Left kidney (tissue), 8 donors: Measurements from ENCODE around the gene ITGA3. TPM values are rescaled to one million over a fixed set of nuclear protein-coding genes. Genes with fewer than 3 reads are reported as not detected.

Source experiments
- DNase-seq: peaks from one replicate; pipeline ENCODE4 v3.0.0-alpha.2; 2013
- long read RNA-seq, 8 donors: transcript quantifications; one replicate each; lab custom pipeline, GENCODE V29; 2026
- polyA plus RNA-seq: library from polyadenylated mRNA; unstranded; fragments of 120-200 nt; gene quantifications from one replicate; pipeline ENCODE4 v1.2.1, GENCODE V29; 2013; ENCODE audit not compliant: insufficient read length

Gene ITGA3
- 97.3 TPM for polyA plus RNA-seq
- long read RNA-seq, donor 1, full-length matches to known transcripts: 11 of 45 reads
- long read RNA-seq, donor 1, partial matches to known transcripts: 34 of 45 reads
- long read RNA-seq, donor 1, other reads (novel, unspliced or antisense): 0 of 45 reads
- long read RNA-seq, donor 2, partial matches to known transcripts: 0 of 8 reads
- long read RNA-seq, donor 2, other reads (novel, unspliced or antisense): 0 of 8 reads
- long read RNA-seq, donor 3, full-length matches to known transcripts: 7 of 7 reads
- long read RNA-seq, donor 3, partial matches to known transcripts: 0 of 7 reads
- long read RNA-seq, donor 3, other reads (novel, unspliced or antisense): 0 of 7 reads
- long read RNA-seq, donor 4: 0 reads
- long read RNA-seq, donor 5, full-length matches to known transcripts: 5 of 39 reads
- long read RNA-seq, donor 5, partial matches to known transcripts: 34 of 39 reads
- long read RNA-seq, donor 5, other reads (novel, unspliced or antisense): 0 of 39 reads
- long read RNA-seq, donor 6, full-length matches to known transcripts: 7 of 36 reads
- long read RNA-seq, donor 6, partial matches to known transcripts: 29 of 36 reads
- long read RNA-seq, donor 6, other reads (novel, unspliced or antisense): 0 of 36 reads
- long read RNA-seq, donor 7, full-length matches to known transcripts: 12 of 32 reads
- long read RNA-seq, donor 7, partial matches to known transcripts: 20 of 32 reads
- long read RNA-seq, donor 7, other reads (novel, unspliced or antisense): 0 of 32 reads
- long read RNA-seq, donor 8, full-length matches to known transcripts: 4 of 4 reads
- long read RNA-seq, donor 8, partial matches to known transcripts: 0 of 4 reads
- long read RNA-seq, donor 8, other reads (novel, unspliced or antisense): 0 of 4 reads

DNA sequence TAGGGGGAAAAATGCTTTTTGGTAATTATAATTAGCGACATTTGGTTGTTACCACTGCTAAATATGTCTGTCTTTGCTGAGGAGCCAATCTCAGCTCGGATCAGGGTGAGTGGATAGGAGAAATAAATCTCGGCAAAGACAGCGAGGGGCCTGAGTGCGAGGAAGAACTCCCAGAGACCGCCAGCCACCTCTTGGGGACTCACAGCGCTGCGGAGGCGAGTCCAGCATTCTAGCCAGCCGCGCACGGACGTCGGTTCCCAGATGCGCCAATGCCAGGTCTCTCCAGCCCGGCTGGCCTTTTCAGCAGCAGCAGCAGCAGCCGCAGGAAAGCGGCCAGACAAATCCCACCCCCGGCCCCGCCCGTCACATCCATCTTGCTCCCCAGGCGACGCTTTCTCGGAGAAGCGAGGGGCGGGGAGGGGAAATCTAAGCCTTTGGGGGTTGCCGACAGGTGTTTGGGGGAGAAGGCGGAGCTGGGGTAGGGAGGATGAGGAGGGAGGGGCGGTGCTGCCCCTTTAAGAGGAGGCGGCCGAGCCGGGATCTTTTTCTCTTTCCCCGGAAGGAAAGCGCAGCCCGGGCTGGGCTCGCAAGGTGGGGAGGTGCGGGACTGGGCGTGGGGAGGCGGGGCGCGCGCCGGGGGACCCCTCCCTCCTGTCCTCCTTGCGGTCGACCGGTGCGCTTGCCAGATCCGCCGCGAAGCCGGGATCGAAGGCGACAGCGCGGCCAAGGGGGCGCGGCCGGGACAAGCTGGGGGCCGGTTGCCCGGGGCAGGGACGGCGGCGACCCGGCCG, at the start of gene ITGA3:
ITGA3 (plus strand) TSS at position 685 of the 791 bp plus-strand sequence. CDS start 330 bp downstream, outside the sequence.
- peak; percentile 76 for DNase-seq

GRCh38 chr17:50009282-50009681, 46.6 kb upstream of the ITGA3 start:
- DNase-seq: no peak

GRCh38 chr17:50013079-50013478, 42.8 kb upstream of the ITGA3 start:
- DNase-seq: no peak

DNA sequence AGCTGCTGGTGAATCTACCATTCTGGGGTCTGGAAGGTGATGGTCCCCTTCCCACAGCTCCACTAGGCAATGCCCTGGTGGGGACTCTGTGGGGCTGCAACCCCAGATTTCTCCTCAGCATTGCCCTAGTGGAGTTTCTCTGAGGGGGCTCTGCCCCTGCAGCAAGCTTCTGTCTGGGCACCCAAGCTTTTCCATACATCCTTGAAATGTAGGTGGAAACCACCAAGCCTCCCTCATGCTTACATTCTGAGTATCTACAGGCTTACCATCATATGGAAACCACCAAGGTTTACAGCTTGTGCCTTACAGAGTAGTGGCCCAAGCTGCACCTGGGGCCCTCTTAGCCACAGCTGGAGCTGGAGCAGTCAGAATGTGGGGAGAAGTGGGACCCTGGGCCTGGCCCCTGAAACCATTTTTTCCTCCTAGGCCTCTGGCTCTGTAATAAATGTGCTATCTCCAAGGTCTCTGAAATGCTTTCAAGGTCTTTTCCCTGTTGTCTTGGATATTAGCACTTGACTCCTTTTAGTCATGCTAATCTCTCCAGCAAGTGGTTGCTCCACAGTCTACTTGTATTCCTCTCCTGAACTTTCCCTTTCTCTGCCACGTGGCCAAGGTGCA, 41.3 kb upstream of the ITGA3 start:
- no peak for DNase-seq

DNA sequence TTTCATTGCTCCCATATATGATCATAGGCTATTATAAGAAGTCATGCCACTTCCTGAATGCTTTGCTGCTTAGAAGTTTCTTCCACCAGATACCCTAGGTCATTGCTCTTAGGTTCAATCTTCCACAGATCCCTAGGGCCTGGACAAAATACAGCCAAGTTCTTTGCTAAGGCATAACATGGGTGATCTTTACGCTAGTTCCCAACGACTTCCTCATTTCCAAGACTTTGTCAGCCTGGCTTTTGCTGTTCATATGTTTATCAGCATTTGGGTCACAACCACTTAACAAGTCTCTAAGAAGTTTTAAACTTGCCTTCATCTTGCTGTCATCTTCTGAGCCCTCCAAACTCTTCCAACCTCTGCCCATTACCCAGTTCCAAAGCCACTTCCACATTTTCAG, 40.8 kb upstream of the ITGA3 start:
- no peak for DNase-seq

DNA sequence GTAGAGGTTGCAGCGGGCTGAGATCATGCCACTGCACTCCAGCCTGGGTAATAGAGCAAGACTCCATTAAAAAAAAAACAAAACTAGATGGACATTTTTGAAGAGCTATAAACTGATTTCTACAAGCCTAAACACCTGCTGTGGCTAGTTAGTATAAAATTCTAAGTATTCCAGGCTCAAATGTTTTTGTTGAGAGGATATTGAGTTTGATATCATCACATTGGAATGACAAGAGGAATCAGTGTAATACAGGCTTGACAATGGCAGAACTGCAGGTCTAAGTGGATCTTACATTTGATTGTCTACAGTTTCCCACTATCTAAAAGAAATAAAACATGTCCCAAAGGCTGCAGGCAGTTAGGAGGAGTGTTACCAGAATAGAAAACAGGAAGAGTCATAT, 37.0 kb upstream of the ITGA3 start:
- no peak for DNase-seq

- no peak for DNase-seq
These were observed 34.9 kb upstream of the ITGA3 start for GRCh38 chr17:50020841-50021599.

DNA sequence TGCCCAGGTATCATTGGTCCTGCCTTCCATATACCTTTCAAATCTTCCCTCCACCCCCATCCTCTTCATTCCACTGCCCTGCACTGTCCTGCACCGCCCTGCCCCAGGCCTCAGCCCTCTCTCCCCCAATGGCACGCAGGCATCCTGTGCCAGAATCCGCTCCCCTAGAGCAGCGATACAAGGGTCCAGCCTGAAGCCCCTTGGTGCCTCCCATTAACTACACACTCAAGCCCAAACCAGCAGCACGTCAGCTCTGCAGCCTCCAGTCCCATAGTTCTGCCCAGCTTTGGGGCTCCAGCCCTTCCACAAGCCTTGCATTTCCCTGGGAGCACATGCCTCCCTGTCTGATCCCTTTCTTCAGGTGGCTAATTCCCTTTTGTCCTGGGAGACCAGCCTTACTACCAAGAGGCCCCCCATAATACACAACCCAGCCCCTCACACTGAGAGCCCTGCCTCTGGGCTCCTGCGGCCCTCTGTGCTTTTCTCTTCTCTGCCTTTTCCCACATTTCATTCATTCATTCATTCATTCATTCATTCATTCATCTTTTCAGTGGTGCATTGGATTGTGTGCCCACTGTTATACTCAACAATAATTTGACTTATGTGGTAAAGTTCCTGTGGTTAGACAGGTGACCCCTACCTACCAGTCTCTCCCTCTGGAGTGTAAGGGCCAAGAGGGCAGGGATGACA, 34.1 kb upstream of the ITGA3 start:
- no peak for DNase-seq

GRCh38 chr17:50022463-50023130, 33.3 kb upstream of the ITGA3 start:
- DNase-seq: no peak

DNA sequence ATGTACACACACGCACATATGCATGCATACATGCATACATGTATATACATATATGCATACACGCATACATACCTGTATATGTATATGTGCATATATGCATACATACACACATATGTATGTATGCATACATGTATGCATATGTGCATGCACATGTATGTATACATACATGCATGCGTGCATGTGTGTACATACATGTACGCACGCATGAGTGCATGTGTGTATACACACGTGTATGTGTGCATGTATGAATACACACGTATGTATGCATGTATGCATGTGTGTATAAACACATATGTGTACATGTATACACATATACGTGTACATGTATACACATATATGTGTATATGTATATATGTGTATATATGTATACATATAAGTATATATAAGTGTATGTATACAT, 32.4 kb upstream of the ITGA3 start:
- DNase-seq: no peak

DNA sequence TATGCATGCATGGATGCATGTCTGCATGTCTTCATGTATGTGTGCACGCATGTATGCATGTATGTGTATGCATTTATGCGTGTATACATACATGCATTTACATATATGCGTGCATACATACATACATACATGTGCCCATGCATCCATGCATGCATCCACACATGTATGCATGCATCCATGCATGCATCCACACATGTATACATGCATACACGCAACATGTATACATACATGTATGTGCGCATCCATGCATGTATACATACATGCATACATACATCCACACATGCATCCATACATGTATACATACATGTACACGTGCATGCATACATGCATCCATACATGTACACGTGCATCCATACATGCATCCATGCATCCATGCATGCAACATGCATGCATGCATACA, 31.1 kb upstream of the ITGA3 start:
- no peak for DNase-seq

DNA sequence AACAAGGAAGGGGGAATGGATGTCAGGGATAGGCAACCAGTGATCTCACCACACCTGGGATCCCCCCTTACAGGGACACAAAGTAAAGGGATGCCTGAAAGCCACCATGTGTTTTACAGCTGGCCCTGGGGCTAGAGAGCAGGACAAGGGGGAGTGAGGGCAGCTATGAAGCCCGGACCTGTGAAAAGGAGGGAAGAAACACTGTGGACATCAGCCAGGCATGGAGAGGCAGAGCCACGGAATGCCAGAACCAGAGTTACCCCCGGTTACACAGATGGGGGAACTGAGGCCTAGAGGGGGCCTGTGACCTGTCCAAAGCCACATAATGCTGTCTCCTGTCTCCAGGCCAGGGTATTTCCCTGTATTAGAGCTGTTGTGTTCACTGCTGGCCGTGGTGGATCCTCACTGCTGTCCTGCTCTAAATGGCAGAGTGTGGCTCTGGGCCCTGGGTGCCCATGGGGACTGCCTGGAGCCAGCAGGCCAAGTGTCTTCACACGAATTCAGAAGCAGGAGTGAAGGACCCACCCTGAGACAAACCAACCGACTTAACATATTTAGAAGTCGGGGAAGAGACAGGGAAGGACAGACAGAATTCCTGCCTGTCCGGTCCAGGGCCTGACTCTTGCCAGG, 29.7 kb upstream of the ITGA3 start:
- no peak for DNase-seq

DNA sequence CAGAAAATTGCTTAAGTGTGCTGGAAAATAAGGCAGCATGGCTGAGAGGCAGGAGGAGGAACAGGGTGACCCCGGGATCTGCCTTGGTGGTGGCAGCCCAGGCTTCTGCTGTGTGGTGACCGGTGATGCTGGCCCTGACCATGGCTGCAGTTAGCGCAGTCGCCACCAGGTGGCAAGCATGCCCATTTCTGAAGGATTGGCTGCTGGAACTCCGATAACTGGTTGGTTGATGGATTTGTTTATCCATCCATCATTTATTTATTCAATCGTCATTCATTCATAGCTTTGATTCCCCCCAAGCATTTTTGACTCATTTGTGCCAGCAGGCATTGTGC, 29.1 kb upstream of the ITGA3 start:
- peak; percentile 70 for DNase-seq

GRCh38 chr17:50027172-50027880, 28.6 kb upstream of the ITGA3 start:
- DNase-seq: no peak

- DNase-seq: peak; percentile 53
These were observed 27.8 kb upstream of the ITGA3 start for GRCh38 chr17:50027881-50028735.

GRCh38 chr17:50028736-50029120, 27.2 kb upstream of the ITGA3 start:
- no peak for DNase-seq

DNA sequence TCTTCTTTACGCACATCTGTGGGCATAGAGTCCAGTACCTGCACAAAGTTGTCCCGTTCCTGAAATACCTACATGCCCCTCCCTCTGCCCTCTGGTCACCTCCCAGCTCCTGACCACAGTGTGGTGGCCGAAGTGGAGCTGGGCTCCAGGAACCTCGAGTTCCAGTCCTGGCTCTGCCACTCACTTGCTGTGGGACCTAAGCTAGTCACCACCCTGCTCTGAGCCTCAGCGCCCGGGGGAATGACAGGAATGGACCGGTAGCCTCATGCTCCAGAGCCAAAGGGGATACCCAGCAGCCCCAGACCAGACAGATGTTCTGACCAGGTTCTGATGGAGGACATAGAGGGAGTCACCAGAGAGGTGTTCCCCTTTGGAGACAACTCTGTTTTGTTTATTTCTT, 26.7 kb upstream of the ITGA3 start:
- DNase-seq: no peak

DNA sequence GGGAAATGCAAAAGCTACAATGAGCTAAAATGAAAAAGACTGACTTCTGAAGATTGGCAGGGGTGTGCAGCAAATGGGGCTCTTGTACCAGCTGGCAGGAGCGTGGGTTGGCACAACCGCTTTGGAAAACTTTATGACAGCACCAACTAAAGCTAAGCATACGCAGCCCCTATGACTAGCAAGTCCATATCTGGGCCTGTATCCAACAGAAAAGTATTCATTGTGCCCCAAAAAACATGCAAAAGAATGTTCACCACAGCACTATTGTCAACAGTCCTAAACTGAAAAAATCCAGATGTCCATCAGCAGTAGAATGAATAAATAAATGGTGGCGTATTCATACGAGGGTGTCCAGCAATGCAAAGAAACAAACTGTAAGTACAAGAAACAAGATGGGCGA, 22.6 kb upstream of the ITGA3 start:
- DNase-seq: no peak
